K562 (cell line): ENCODE data around the gene GRIN2A.

Experiments
- CHAMP1 ChIP-seq: fragments of 450-650 bp; IDR thresholded peaks from 2 replicates; pipeline ENCODE4 v1.6.1; 2016; ENCODE audit warnings: mild to moderate bottlenecking
- ESRRB ChIP-seq: fragments of 250-450 bp; sonication (Bioruptor Pico); IDR thresholded peaks from 2 replicates; pipeline ENCODE4 v1.5.0; 2020; ENCODE audit warnings: mild to moderate bottlenecking, moderate library complexity, borderline replicate concordance
- FOS ChIP-seq: IDR thresholded peaks from 3 replicates; pipeline ENCODE4 v1.6.1; 2011; ENCODE audit not compliant: insufficient read length; ENCODE audit errors: extremely low read depth
- IRF9 ChIP-seq: fragments of 450-650 bp; IDR thresholded peaks from 2 replicates; pipeline ENCODE4 v1.6.1; 2016; ENCODE audit warnings: missing biosample characterization, missing genetic modification characterization
- MEF2A ChIP-seq: IDR thresholded peaks from 2 replicates; pipeline ENCODE4 v1.6.1; 2011; ENCODE audit warnings: low read depth, mild to moderate bottlenecking, low read length, moderate library complexity; ENCODE audit not compliant: control insufficient read depth
- NFYB ChIP-seq: IDR thresholded peaks from 2 replicates; pipeline ENCODE4 v1.6.1; 2011; ENCODE audit warnings: mild to moderate bottlenecking, moderate library complexity; ENCODE audit not compliant: insufficient read length; ENCODE audit errors: extremely low read depth
- SMARCA5 ChIP-seq: fragments of 450-650 bp; IDR thresholded peaks from 2 replicates; pipeline ENCODE4 v1.6.1; 2016
- ZSCAN29 ChIP-seq: fragments of 450-650 bp; IDR thresholded peaks from 2 replicates; pipeline ENCODE4 v1.6.1; 2017
- TF ChIP-seq, protein P1 (sequence below): fragments of 250-450 bp; sonication (Bioruptor Pico); IDR thresholded peaks from 2 replicates; pipeline ENCODE4 v1.8.0; 2021; ENCODE audit warnings: borderline replicate concordance, mild to moderate bottlenecking, moderate library complexity; ENCODE audit not compliant: poor library complexity, severe bottlenecking
- TF ChIP-seq, protein P2 (sequence below): fragments of 250-450 bp; sonication (Bioruptor Pico); IDR thresholded peaks from 2 replicates; pipeline ENCODE4 v1.8.0; 2022; ENCODE audit warnings: moderate library complexity, mild to moderate bottlenecking, inconsistent platforms

GRCh38 chr16:10009684-10010083 is 172.5 kb downstream of the GRIN2A start:
- TF ChIP-seq SMARCA5 (no peak), CHAMP1 (no peak), ZSCAN29 (no peak), IRF9 (tag) (no peak), NFYB (no peak), ESRRB (no peak), MEF2A (no peak), FOS (no peak)
- TF ChIP-seq, protein P1, sequence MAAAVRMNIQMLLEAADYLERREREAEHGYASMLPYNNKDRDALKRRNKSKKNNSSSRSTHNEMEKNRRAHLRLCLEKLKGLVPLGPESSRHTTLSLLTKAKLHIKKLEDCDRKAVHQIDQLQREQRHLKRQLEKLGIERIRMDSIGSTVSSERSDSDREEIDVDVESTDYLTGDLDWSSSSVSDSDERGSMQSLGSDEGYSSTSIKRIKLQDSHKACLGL (CRISPR knock-in tag): no peak
- TF ChIP-seq, protein P2, sequence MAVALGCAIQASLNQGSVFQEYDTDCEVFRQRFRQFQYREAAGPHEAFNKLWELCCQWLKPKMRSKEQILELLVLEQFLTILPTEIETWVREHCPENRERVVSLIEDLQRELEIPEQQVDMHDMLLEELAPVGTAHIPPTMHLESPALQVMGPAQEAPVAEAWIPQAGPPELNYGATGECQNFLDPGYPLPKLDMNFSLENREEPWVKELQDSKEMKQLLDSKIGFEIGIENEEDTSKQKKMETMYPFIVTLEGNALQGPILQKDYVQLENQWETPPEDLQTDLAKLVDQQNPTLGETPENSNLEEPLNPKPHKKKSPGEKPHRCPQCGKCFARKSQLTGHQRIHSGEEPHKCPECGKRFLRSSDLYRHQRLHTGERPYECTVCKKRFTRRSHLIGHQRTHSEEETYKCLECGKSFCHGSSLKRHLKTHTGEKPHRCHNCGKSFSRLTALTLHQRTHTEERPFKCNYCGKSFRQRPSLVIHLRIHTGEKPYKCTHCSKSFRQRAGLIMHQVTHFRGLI (CRISPR knock-in tag): no peak
